D721Med (cell line): ENCODE data around the gene SDSL.

Experiments
- DNase-seq: peaks from one replicate; pipeline ENCODE4 v3.0.0; 2011; ENCODE audit warnings: low spot score; ENCODE audit not compliant: insufficient read length
- FAIRE-seq: peaks from 2 replicates; lab custom pipeline; 2011; peaks lifted over from hg19 to GRCh38; lab: Jason Lieb, UNC
- CTCF ChIP-seq: IDR thresholded peaks from 2 replicates; pipeline ENCODE4 v1.5.1; 2012; ENCODE audit warnings: mild to moderate bottlenecking, control low read depth; ENCODE audit not compliant: insufficient read depth; ENCODE audit errors: missing control alignments

Gene SDSL

GRCh38 chr12:113477171-113477841 lies 55.1 kb downstream of the SDSL start:
- no peak for FAIRE-seq
- no peak for DNase-seq
- TF ChIP-seq CTCF = no peak

GRCh38 chr12:113477842-113478215 lies 55.6 kb downstream of the SDSL start:
- DNase-seq (no peak), FAIRE-seq (no peak)
- no peak for TF ChIP-seq CTCF

- no peak for FAIRE-seq
- no peak for DNase-seq
- no peak for TF ChIP-seq CTCF
Observed at GRCh38 chr12:113478351-113479011, 56.3 kb downstream of the SDSL start.

GRCh38 chr12:113479216-113479589 lies 57.0 kb downstream of the SDSL start:
- FAIRE-seq = no peak

GRCh38 chr12:113479590-113480335 lies 57.6 kb downstream of the SDSL start:
- DNase-seq (no peak), FAIRE-seq (no peak)

More at GRCh38 chr12:113479216-113479589, 57.0 kb downstream of the SDSL start:
- DNase-seq = no peak
- no peak for TF ChIP-seq CTCF

GRCh38 chr12:113480336-113480971 lies 58.3 kb downstream of the SDSL start:
- no peak for TF ChIP-seq CTCF
- no peak for DNase-seq
- FAIRE-seq = no peak

More at GRCh38 chr12:113479590-113480335, 57.6 kb downstream of the SDSL start:
- TF ChIP-seq CTCF = no peak
